Ishikawa (cell line): ENCODE data around the gene GATAD2A.

Source experiments
- CREB1 ChIP-seq: IDR thresholded peaks from 2 replicates; pipeline ENCODE4 v1.6.1; 2012; ENCODE audit warnings: low read depth
- FOXM1 ChIP-seq: IDR thresholded peaks from 2 replicates; pipeline ENCODE4 v1.6.1; 2012; ENCODE audit warnings: low read depth, borderline replicate concordance
- NFIC ChIP-seq: IDR thresholded peaks from 2 replicates; pipeline ENCODE4 v1.6.1; 2012
- REST ChIP-seq: IDR thresholded peaks from 2 replicates; pipeline ENCODE4 v1.6.1; 2012; ENCODE audit warnings: low read depth, mild to moderate bottlenecking
- TAF1 ChIP-seq: IDR thresholded peaks from 2 replicates; pipeline ENCODE4 v1.6.1; 2012; ENCODE audit warnings: low read depth, mild to moderate bottlenecking
- TEAD4 ChIP-seq: IDR thresholded peaks from 2 replicates; pipeline ENCODE4 v1.6.1; 2012
- USF1 ChIP-seq: IDR thresholded peaks from 2 replicates; pipeline ENCODE4 v1.6.1; 2012

GRCh38 chr19:19432732-19433131 lies 27.3 kb downstream of the GATAD2A start:
- TF ChIP-seq NFIC (no peak), TAF1 (no peak), USF1 (no peak), FOXM1 (no peak), CREB1 (no peak), TEAD4 (no peak), REST (no peak)
